Stimulated activated CD8-positive, alpha-beta memory T cell treated with anti-CD3 and anti-CD28 coated beads, Interleukin-7, amount 100 ng/mL, for 4 hours (primary cell): ENCODE data around the gene SHISA2.

Experiments
- DNase-seq, 2 donors: peaks; one replicate each; pipeline ENCODE4 v3.0.0-alpha.2; 2020; ENCODE audit warnings: low read depth in 2 of 2

SHISA2 gene

GRCh38 chr13:26017932-26018665, 33.7 kb downstream of the SHISA2 start:
- no peak for DNase-seq

- no peak for DNase-seq
Measured at GRCh38 chr13:26017196-26017921, 34.5 kb downstream of the SHISA2 start.

DNA sequence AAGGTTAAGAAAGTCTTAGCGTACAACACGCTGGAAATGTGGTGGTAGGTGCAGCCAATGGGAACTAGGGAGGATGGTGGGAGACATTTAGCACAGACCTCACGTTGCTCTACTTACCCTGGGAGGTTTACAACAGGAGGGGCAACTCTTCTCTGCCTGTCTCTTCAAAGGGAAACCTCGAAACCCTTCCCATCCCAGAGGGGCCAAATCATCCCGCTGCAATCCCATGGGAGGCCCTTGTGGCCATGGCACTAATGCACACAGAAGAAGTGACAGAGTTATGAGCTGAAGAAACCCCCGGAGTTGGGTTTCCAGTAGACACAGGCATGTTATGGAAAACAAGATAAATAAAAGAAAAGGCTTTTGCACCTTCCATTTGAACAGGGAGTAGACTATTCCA, 35.6 kb downstream of the SHISA2 start:
- DNase-seq = no peak

- no peak for DNase-seq
Measured at GRCh38 chr13:26015271-26016125, 36.3 kb downstream of the SHISA2 start.

- DNase-seq = no peak
Measured at GRCh38 chr13:26012995-26013394, 38.8 kb downstream of the SHISA2 start.

- peak; percentile 24 to 66 for DNase-seq
Measured at GRCh38 chr13:26011996-26012821, 39.6 kb downstream of the SHISA2 start.

- DNase-seq = no peak
Measured at GRCh38 chr13:26011208-26011573, 40.6 kb downstream of the SHISA2 start.

DNA sequence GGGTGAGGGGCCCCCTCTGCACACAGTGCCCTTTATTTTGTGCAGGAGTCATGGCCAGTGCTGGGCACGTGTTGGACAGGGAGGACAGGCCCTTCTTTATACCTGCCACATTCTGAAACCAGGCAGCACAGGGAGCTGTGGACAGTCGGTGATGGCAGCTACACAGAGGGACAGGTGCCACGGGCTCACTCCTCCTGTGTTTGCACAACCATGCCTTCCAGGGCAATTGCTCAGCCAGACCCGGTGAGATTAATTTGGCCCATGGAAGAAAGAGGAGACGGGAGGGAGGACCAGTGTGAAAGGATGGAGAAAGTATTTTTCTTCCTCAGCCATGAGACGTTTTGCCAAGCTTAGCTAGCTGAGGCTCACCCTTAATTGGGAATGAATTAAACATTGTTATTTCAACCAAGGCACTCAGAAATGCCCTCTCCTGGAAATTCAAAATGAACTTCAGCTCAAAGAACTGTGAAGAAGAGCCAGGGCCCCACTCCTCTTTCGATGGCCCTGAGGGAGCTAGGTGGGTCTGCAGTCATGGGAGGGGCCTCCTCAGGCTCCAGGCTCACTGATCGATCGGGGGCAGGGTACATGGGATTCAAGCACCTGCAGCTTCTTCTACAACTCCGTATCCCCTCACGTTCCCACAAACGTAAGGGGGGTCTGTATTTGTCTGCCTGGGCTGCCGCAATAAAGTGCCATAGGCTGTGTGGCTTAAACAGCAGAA, 41.2 kb downstream of the SHISA2 start:
- no peak for DNase-seq

DNA sequence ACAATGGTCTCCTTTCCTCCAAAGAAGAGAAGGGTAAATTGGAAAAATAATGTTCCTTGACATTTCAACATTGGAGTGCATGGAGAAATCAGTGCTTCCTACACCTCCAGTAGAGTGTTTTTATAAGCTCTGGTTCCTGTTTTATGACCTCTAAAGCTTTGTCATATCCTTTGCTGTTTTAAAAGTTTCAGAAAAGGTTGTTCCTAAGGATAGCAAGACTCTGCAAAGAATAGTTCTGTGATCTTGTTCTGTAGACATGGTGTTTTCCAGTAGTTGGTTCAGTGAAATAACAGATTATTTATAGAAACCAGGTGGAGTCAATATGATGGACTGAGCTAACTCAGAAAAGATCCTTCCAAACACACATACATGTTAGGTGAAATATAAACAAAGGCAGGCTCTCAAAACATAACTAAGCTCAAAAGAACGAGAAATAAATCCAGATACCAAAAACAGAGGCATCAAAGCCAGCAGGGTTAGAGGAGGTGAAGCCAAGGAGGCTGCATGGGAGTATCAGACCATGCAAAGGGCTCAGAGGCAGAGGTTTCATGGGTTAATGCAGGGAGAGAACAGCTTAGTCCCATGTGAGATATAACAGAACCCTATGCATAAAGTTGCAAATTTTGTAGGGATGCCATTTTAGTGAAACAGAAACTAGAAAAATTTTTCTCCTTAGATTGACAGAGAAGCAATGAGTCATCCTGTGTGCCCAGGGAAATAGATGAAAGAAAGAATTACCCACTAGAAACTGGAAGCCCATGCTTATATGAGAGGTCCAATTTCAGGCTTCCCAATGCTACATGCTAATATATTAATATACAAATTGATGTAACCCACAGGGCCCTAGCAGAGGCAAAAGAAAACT, 44.3 kb downstream of the SHISA2 start:
- DNase-seq = no peak
